Measurements from ENCODE around the gene MBP. TPM values are rescaled to one million over a fixed set of nuclear protein-coding genes. Genes with fewer than 3 reads are reported as not detected.
A peak's percentile ranks its signal among the peaks of the same experiment; 100 is the strongest.

MBP gene
- total RNA-seq, 4 donors from 2014 or later: 23.2 to 34.7 (median 28.2) TPM

DNA sequence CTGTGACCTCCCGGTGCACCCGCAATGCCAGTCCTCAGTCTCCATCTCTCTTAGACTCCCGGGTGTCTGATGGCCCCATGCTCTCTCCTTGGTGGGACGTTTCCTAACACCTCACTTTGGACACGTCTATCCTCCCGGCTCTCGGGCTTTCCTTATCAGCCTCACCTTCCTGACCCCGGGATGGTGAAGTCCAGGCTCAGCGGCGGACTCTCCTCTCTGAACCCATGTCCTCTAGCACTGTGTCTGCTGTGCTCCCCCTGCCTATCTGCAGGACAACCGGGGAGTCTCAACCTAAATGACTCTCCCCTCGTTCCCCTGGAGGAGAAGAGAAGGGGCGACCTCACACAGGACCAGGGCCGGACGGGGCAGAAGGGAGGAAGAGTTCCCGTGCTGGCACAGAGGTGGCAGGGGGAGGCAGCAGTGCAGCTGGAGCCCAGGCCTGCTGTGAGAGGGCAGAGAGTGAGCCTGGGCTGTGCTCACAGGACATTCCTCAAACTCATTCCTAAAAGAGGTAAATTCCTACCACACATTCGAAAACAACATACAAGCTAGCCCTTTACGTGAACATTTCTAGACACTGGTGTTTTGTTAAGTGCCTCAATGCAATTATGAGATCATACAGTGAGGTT lies 41.9 kb downstream of the MBP start:
- no peaks in the 10 kb centered on the region for H3K9me3 ChIP-seq
- H3K36me3 ChIP-seq: no peaks in the 10 kb centered on the region
- peak overlapping the region in 1 of 4 donors; percentile 82 for H3K27ac ChIP-seq
- H3K4me3 ChIP-seq: no peak overlapping the region
- H3K27me3 ChIP-seq: no peaks in the 10 kb centered on the region
- 87 to 90% methylated on average over 7 to 9 of the region's 18 CpGs for WGBS, 2 donors (ENCODE audit: low coverage in 1 of 2)
- peaks cover 0 to 44% (median 6%) of the 10 kb centered on the region in 3 donors for H3K4me1 ChIP-seq
- no peak for ATAC-seq
- TF ChIP-seq POLR2AphosphoS5 (IDR thresholded peaks at IDR 0.05): no peak
- no peak for TF ChIP-seq EP300 (IDR thresholded peaks at IDR 0.05)
- TF ChIP-seq CTCF (IDR thresholded peaks at IDR 0.05): no peak
- no peak for TF ChIP-seq POLR2A (IDR thresholded peaks at IDR 0.05)

- ATAC-seq: no peak
- Histone ChIP-seq H3K4me3 (no peak overlapping the region), H3K27ac (peak overlapping the region in 2 of 4 donors; percentile 82 to 83), H3K27me3 (no peaks in the 10 kb centered on the region), H3K9me3 (no peaks in the 10 kb centered on the region), H3K4me1 (peaks cover 0 to 44% (median 12%) of the 10 kb centered on the region in 3 donors), H3K36me3 (no peaks in the 10 kb centered on the region)
- 81 to 90% methylated on average over 2 to 3 of the region's 9 CpGs for WGBS, 2 donors (ENCODE audit: low coverage in 1 of 2)
- TF ChIP-seq EP300 (IDR thresholded peaks at IDR 0.05): no peak
- no peak for TF ChIP-seq POLR2AphosphoS5 (IDR thresholded peaks at IDR 0.05)
- no peak for TF ChIP-seq CTCF (IDR thresholded peaks at IDR 0.05)
- TF ChIP-seq POLR2A (IDR thresholded peaks at IDR 0.05): no peak
These were observed 42.8 kb downstream of the MBP start for GRCh38 chr18:77089723-77090285.

DNA sequence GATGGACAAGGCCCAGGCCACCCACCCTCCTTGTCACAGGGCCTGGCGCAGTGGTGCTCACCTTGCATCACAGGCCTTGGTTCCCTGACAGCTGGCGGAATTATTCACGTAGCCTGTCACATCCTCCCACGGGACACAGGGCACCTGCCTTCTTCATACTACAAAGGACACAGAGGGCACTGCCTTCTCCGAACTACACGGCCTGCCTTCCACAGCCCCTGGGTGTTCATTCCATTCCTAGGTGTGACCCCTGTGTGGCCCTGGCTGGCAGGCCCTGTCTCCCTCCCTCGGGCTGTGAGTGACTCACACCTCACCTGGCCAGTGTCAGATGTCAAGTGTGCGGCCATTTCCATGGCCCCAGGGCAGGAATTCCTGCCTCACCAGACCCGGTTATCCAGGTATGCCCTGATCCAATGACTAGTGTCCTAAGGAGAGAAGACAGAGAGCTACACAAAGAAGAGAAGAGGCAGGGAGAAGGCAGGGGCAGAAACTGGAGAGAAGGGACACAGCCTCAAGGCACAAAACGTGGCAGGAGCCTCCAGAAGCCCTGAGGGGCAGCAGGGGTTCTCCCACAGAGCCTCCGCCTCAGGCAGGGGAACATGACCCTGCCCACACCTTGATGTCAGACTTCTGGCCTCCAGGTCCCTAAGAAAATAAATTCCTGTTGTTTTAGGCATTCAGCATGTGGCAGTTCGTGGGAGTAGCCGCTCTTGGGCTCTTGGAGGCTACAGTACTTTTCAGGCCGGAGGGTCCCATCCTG lies 43.4 kb downstream of the MBP start:
- no peak overlapping the region for H3K4me3 ChIP-seq
- H3K36me3 ChIP-seq: no peaks in the 10 kb centered on the region
- peak overlapping the region in 3 of 4 donors; percentile 23 to 83 (median 82) for H3K27ac ChIP-seq
- peaks cover 0 to 49% (median 19%) of the 10 kb centered on the region in 3 donors for H3K4me1 ChIP-seq
- TF ChIP-seq CTCF (IDR thresholded peaks at IDR 0.05) (no peak), POLR2A (IDR thresholded peaks at IDR 0.05) (no peak), EP300 (IDR thresholded peaks at IDR 0.05) (no peak)
- no peaks in the 10 kb centered on the region for H3K27me3 ChIP-seq
- no peaks in the 10 kb centered on the region for H3K9me3 ChIP-seq
- ATAC-seq: no peak
- 75 to 94% methylated on average over 5 to 9 of the region's 14 CpGs for WGBS, 2 donors (ENCODE audit: low coverage in 1 of 2)

DNA sequence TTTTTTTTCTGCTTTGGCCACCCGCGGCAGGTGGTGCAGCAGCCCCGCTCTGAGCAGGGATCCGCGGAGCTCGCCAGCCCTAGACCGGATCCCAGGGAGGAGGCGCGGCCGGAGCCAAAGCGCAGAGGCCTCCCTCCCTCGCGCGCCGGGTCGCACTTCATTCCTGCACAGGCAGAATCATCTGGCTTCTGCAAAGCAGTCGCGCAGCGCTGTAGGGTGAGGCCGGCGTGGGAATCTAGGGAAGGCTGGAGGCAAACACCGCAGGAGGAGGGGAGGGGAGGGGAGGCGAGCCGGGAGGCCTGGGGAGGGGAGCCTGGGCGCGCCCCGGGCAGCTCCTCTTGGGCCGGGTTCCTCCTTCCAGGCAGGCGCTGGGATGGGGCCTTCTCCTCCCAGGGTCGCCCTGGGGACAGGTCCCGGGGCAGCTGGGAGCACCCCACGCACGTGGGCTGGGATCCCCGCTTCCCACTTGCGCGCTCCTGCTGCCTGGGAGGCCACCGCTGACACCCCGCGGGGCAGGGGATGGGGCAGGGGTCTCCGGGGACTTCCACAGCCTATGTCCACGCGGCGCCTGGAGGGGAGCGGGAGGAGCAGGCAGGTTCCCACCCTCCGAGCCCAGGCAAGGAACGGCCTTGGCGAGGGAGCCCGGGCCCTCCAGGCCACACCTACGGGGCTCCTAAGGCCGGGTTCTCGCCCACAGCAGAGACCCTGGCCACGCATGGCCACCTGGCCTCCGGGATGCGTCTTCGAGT lies 45.0 kb downstream of the MBP start:
- Histone ChIP-seq H3K4me3 (peak overlapping the region; percentile 42 to 48), H3K27me3 (no peaks in the 10 kb centered on the region), H3K27ac (peak overlapping the region; percentile 61 to 83 (median 80)), H3K9me3 (no peaks in the 10 kb centered on the region), H3K36me3 (no peaks in the 10 kb centered on the region), H3K4me1 (peaks cover 0 to 63% (median 20%) of the 10 kb centered on the region in 3 donors)
- TF ChIP-seq POLR2AphosphoS5 (IDR thresholded peaks at IDR 0.05) (peak; percentile 21), EP300 (IDR thresholded peaks at IDR 0.05) (no peak), POLR2A (IDR thresholded peaks at IDR 0.05) (no peak), CTCF (IDR thresholded peaks at IDR 0.05) (peak in 1 of 4 experiments; percentile 15)
- no CpG with 5 or more reads among the region's 55 CpGs for WGBS, 2 donors (ENCODE audit: low coverage in 1 of 2)
- ATAC-seq: peak; percentile 74
